ENCODE measurements around the gene ATP4A.
A peak's percentile ranks its signal among the peaks of the same experiment; 100 is the strongest.

ATP4A gene

GRCh38 chr19:35559281-35559659 lies 4.2 kb downstream of the ATP4A start:
- no peak for DNase-seq
- no peak overlapping the region for H3K27ac ChIP-seq
- H3K9me3 ChIP-seq (ENCODE audit: severe bottlenecking), result peaks cover 3% of the 10 kb centered on the region
- H3K4me3 ChIP-seq (ENCODE audit: low read depth, low read length), result no peak overlapping the region
- TF ChIP-seq CTCF (IDR thresholded peaks at IDR 0.05; ENCODE audit: low read depth, low read length), result no peak
- no peaks in the 10 kb centered on the region for H3K27me3 ChIP-seq (ENCODE audit: insufficient read depth, low read depth, severe bottlenecking)
- no peaks in the 10 kb centered on the region for H3K36me3 ChIP-seq

- H3K36me3 ChIP-seq, result no peaks in the 10 kb centered on the region
- no peak for DNase-seq
- peaks cover 3% of the 10 kb centered on the region for H3K9me3 ChIP-seq (ENCODE audit: severe bottlenecking)
- H3K27me3 ChIP-seq (ENCODE audit: insufficient read depth, low read depth, severe bottlenecking), result no peaks in the 10 kb centered on the region
- H3K27ac ChIP-seq, result no peak overlapping the region
- peak overlapping the region; percentile 48; the same call in 1 of the 2 replicates for H3K4me3 ChIP-seq (ENCODE audit: low read depth, low read length)
- TF ChIP-seq CTCF (IDR thresholded peaks at IDR 0.05; ENCODE audit: low read depth, low read length), result no peak
Observed at GRCh38 chr19:35558400-35559280, 4.8 kb downstream of the ATP4A start.

GRCh38 chr19:35557539-35558399 lies 5.7 kb downstream of the ATP4A start:
- H3K27me3 ChIP-seq (ENCODE audit: insufficient read depth, low read depth, severe bottlenecking), result no peaks in the 10 kb centered on the region

GRCh38 chr19:35556846-35557538 lies 6.5 kb downstream of the ATP4A start:
- TF ChIP-seq CTCF (IDR thresholded peaks at IDR 0.05; ENCODE audit: low read depth, low read length), result no peak
- H3K27ac ChIP-seq, result no peak overlapping the region
- DNase-seq, result no peak
- H3K9me3 ChIP-seq (ENCODE audit: severe bottlenecking), result peaks cover 3% of the 10 kb centered on the region
- no peaks in the 10 kb centered on the region for H3K27me3 ChIP-seq (ENCODE audit: insufficient read depth, low read depth, severe bottlenecking)
- H3K4me3 ChIP-seq (ENCODE audit: low read depth, low read length), result peak overlapping the region; percentile 48
- H3K36me3 ChIP-seq, result no peaks in the 10 kb centered on the region

More at GRCh38 chr19:35557539-35558399, 5.7 kb downstream of the ATP4A start:
- peak; percentile 44 for TF ChIP-seq CTCF (IDR thresholded peaks at IDR 0.05; ENCODE audit: low read depth, low read length)
- peak; percentile 93 for DNase-seq
- Histone ChIP-seq H3K4me3 (ENCODE audit: low read depth, low read length) (peak overlapping the region; percentile 48), H3K9me3 (ENCODE audit: severe bottlenecking) (peaks cover 3% of the 10 kb centered on the region), H3K36me3 (no peaks in the 10 kb centered on the region), H3K27ac (no peak overlapping the region)

GRCh38 chr19:35556025-35556590 lies 7.3 kb downstream of the ATP4A start:
- no peaks in the 10 kb centered on the region for H3K36me3 ChIP-seq
- peak overlapping the region; percentile 35; the same call in 1 of the 2 replicates for H3K27ac ChIP-seq
- H3K27me3 ChIP-seq (ENCODE audit: insufficient read depth, low read depth, severe bottlenecking), result no peaks in the 10 kb centered on the region
- no peak for TF ChIP-seq CTCF (IDR thresholded peaks at IDR 0.05; ENCODE audit: low read depth, low read length)
- no peak for DNase-seq
- peaks cover 3% of the 10 kb centered on the region for H3K9me3 ChIP-seq (ENCODE audit: severe bottlenecking)
- H3K4me3 ChIP-seq (ENCODE audit: low read depth, low read length), result no peak overlapping the region
